ENCODE measurements around the gene MORC1.

DNA sequence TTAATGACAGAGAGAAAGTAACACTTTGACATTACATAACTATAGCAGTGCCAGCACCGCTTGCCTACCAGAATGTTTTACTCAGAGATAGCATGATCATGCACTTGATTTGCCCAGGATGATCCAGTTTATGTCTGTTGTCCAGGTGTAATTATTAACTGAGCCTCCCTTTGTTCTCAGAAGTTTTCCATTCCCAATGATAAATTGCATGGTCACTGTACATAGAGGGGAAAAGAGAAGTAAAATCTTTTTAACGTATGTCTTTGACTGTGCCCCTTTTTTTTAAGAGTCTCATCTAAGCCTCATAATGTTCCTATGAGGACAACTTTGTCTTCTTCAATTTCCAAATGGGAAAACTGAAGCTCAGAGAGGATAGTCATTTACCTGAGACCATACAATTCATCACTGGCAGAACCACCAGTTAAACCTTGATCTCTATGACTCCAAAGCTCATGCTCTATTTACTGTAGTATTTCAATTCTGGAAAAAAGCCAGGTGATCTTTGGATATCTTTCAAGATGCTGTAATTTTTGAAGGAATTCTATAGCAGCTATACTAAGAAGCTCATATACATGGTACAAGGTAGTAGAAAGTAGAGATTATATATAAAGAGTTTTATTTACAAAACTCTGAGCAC lies 43.7 kb upstream of the MORC1 start:
- TF ChIP-seq, protein P1, sequence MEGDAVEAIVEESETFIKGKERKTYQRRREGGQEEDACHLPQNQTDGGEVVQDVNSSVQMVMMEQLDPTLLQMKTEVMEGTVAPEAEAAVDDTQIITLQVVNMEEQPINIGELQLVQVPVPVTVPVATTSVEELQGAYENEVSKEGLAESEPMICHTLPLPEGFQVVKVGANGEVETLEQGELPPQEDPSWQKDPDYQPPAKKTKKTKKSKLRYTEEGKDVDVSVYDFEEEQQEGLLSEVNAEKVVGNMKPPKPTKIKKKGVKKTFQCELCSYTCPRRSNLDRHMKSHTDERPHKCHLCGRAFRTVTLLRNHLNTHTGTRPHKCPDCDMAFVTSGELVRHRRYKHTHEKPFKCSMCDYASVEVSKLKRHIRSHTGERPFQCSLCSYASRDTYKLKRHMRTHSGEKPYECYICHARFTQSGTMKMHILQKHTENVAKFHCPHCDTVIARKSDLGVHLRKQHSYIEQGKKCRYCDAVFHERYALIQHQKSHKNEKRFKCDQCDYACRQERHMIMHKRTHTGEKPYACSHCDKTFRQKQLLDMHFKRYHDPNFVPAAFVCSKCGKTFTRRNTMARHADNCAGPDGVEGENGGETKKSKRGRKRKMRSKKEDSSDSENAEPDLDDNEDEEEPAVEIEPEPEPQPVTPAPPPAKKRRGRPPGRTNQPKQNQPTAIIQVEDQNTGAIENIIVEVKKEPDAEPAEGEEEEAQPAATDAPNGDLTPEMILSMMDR (IDR thresholded peaks at IDR 0.05; ENCODE audit: low read length), result no peak
- no peak for TF ChIP-seq EZH2 (IDR thresholded peaks at IDR 0.05; ENCODE audit: borderline replicate concordance, low read length)

Measured in OCI-LY1 (cell line).